GM21737 (cell line): ENCODE measurements around the gene MRPL32.
A peak's percentile ranks its signal among the peaks of the same experiment; 100 is the strongest.
"Not testable (repeated sequence)": the region's sequence is repeated elsewhere in the genome, so short reads cannot be mapped to it uniquely, and the experiment has no call there.

Source experiments
- ATAC-seq: cut with Tn5 transposase; IDR thresholded peaks from one replicate; pipeline ENCODE4 v1.9.1; 2021; ENCODE audit warnings: mild to moderate bottlenecking, moderate library complexity; ENCODE audit not compliant: unreplicated experiment

Gene MRPL32

DNA sequence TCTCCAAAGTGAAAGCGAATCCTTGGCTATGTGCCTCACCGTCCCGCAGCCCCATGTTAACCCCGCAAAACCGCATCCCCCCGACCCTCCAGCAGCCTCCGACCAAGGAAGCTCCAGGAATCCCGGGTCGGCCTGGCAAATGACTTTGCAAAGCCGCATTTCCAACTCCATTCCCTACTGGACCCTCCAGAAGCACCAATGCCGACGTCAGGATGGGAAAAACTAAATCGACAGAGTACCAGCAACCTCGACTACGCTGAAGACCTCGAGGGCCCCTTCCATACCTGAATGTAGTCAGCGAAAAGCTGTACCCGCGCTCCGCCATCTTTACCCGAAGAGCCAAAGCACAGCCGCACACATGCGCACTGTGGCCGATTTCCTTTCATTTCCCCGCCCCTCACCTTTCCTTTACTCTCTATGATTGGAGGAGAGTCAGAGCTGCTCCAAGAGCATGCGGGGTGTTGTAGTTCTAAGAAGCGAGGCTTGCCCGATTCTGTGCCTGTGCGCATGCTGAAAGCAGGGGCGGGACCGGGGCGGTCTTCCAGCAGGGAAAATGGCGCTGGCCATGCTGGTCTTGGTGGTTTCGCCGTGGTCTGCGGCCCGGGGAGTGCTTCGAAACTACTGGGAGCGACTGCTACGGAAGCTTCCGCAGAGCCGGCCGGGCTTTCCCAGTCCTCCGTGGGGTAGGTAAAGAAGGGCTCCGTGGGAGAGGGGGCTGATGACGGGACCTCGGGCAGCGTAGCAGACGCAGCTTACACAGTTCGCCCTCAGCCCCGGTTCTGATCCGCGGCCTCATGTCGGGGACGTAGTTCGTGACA is at the start of gene MRPL32, which contains the start of gene PSMA2:
Gene MRPL32 (plus strand): TSS at position 543 of the 818 bp plus-strand sequence. CDS start 11 bp downstream, at position 554.
Gene PSMA2 (minus strand): TSS at position 341 of the 818 bp plus-strand sequence. CDS start 16 bp downstream, at position 325.
- ATAC-seq = peak; percentile 99

DNA sequence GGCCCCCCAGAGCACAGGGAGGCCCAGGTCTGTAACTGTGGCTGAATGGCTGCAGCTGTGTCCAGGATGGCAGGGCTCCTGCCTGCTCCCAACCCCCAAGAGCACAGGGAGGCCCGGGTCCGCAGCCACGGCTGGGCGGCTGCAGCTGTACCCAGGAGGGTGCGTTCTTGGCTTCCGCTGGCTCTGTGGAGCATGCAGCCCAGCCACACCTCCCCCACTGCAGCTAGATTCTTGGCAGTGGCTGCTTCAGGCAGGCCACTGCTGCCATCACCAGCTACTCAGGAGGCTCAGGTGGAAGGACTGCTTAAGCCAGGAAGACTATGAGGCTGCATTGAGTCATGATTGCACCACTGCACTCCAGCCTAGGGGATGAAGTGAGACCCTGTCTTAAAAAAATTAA is 48.2 kb upstream of the MRPL32 start:
- ATAC-seq = no peak

DNA sequence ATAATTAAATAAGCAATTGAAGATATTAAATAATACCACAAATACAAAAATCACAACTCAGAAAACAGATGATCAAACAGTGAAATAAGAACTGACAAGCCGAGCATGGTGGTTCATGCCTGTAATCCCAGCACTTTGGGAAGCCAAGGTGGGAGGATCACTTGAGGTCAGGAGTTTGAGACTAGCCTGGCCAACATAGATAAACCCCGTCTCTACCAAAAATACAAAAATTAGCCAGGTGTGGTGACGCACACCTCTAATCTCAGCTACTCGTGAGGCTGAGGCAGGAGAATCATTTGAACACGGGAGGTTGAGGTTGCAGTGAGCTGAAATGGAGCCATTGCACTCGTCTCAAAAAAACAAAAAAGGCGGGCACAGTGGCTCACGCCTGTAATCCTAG is 47.0 kb upstream of the MRPL32 start:
- not testable (repeated sequence) for ATAC-seq

DNA sequence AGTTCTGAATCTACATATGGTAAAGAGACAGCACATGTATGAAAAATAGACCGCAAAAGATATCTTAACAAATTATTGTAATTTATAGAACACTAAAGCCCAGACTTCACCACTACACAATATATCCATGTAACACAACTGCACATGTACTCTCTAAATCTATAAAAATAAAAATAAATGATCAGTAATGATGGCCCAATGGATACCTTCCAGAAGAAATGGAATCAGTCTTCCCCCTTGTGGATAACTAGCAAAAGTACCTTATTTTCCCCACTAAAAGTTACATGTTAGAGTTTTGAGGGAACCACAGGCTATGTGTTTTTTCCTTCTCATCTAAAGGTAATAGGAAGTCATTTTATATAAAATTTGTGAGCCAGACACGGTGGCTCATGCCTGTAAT is 46.0 kb upstream of the MRPL32 start:
- ATAC-seq = no peak

DNA sequence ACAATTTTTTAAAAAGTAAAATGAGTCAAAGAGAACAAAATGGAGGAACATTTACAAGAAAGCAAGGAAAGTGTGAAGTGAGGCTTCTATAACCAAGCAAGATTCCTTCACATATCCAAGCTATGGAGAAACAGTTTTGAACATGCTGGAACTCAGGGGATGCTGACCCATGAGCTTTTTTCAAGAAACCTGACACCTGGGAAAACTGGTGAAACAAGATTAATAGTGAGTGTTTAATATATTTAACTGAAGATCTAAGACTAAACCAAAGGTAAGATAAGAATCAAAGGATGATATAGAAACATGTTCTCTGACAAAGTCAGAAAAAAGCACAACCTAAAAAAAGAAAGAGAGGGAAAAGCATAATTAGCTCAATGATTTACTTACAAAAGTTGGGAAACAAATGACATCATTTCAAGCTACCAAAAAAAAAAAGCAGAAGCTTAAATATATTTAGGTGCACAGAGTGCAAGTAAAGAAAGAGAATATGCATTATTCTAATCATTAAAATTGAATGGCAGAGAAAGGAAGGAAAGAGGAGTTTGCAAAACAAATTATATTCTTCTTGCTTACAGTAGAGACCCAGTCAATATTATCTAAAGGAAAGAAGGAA is 45.2 kb upstream of the MRPL32 start:
- no peak for ATAC-seq

DNA sequence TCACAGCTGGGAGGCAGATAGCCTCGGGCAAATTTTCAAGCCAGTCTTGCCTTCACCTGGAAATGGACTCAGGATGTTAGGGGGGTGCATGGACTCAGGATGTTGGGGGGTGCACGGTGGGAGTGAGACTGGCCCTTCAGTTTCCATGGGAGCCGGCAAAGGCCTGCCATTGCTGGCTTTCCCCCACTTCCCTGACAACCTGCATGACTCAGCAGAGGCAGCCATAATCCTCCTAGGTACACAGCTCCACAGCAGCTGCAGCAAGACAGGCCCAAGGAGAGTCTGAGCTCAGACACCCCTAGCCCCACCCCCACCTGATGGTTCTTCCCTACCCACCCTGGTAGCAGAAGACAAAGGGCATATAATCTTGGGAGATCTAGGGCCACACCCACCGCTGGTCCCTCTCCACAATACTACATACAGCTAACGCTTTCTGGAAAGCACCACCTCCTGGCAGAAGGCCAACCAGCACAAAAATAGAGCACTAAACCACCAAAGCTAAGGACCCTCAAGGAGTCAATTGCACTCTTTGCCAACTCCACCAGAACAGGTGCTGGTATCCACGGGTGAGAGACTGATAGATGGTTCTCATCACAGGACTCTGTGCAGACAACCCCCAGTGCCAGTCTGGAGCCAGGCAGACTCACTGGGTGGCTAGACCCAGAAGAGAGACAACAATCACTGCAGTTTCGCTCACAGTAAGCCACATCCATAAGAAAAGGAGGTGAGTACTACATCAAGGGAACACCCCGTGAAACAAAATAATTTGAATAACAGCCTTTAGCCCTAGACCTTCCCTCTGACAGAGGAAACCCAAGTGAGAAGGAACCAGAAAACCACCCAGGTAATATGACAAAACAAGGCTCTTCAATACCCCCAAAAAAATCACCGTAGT is 38.6 kb upstream of the MRPL32 start:
- ATAC-seq = no peak

DNA sequence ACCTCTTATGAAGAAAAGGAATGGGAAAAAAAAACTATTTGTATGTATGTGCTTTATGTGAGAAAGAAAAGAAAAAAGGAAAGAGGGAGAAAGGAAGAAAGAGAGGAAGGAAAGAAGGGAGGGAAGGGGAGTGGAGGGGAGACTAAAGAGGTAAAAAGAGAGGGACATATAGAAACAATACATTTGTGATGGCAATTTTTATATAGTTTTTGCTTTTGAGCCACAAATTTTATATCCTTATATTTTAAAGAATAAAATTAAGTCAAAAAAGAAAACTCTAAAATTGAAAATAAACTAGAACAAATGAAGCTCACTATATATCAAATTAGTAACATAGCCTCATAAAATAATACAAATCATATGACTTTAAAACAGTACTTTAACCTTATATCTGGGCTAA is 31.3 kb upstream of the MRPL32 start:
- ATAC-seq = no peak

DNA sequence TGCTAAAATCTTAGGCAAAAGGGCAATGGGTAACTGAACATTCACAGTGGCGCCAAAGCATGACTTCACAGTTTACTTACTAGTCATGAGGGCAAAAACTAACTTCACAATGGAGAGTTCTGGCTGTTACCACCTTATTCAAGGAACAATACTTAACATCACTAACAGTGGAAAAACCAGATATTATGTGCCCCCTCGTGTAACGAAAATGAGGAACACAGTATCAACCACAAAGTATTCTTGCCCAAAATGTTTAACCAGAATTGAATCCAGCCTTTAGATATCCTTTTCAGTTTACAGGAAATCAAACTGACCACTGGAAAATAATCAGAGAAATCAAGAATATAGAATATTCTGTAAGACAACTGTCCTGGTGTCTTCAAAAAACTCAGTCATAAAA is 29.8 kb upstream of the MRPL32 start:
- ATAC-seq = no peak

DNA sequence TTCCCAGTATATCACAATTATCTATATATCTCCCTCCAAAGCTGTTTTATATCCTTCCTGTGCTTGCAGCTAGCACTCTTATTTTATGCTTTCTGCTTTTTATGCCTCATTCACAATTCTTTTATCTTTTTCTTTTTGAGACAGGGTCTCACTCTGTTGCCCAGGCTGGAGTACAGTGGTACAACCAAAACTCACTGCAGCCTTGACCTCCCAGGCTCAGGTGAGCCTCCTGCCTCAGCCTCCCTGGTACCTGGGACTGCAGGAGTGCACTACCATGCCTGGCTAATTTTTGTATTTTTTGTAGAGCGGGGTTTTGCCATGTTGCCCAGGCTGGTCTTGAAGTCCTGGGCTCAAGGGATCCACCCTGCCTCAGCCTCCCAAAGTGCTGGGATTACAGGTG is 26.0 kb upstream of the MRPL32 start:
- ATAC-seq = no peak

DNA sequence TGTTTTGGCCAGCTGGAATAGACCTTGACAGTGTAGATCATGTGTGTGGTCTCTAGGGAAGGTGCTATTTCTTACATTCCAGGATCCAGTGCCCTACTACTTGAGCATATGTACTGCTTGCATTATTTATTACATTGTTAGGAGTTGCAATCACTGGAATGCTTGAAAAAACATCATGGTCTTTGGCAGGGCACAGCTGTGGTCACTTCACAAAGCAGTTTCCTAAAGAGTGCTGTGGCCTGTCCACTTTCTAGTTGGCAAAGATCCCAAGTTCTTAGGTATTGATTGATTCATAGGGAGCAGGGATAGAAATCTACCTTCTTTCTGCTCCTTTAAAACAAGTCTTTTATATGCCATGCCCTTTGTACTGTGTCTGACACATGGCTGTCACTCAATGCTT is 24.9 kb upstream of the MRPL32 start:
- no peak for ATAC-seq

DNA sequence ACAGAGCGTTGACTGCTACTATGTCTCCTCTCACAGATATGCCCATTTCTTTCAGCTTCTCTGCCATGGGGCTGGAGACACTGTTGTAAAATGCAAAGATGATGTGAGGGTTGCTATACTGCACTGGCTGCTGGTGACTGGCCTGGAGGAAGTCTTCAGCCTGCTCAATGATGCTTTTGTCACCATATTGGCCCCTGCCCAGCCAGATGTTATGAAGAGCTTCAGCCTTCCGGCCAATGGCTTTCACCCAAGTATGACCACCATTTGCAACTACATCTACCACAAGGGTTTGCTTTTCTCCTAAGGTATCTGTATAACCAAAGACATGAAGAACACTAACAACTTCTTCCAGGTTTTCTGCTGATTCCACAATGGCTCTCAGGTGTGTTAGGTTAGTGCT is 21.9 kb upstream of the MRPL32 start:
- ATAC-seq = no peak

DNA sequence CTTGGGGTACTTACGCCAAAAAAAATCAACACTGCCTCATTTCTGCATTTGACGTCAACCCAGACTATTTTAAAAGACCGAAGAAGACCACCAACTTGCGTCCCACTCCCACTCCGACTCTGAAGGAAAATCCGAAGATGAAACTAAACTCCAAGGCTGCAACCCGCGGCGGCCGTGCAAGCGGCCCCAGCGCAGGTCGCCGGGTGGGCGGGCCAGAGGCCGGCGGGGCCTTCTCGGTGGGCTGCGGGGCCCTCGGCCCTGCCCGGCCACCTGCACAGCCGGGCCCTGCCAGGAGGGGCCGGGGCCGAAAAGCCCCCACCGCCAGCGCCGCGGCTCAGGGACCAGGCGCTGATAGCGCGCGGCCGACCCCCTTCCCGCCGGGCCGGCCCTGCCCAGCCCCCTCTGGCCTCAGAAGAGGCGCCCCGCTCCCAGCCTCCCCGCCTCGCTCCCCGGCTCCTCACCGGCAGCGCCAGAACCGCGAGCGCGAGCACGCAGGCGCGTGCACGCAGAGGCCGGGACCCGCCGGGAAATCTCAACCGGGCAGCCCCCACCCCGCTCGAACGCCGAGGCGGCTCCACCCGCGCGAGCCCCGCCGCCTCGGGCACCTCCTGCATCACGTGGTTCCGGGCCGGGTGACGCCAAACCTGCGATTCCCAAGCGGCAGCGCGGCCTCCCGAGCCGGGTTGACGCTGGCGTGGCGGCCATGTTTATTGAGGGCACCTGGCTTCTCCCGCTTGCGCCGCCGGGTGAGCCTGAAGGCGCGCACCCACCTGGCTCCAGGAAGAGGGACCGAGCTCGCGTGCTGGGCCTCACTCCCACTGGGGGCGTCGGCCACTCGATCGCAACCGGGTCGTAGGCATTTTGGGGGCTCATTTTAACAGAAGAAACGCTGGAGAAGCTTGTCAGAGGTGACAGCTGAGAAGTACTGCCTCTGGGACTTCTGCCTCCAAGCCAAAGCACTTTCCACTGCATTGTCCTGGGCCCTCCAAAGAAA is 20.4 kb upstream of the MRPL32 start, which contains the start of gene C7orf25:
Gene C7orf25 (minus strand): TSS at position 617 of the 994 bp plus-strand sequence. CDS start 1,170 bp downstream, outside the sequence.
- peak; percentile 94 for ATAC-seq

DNA sequence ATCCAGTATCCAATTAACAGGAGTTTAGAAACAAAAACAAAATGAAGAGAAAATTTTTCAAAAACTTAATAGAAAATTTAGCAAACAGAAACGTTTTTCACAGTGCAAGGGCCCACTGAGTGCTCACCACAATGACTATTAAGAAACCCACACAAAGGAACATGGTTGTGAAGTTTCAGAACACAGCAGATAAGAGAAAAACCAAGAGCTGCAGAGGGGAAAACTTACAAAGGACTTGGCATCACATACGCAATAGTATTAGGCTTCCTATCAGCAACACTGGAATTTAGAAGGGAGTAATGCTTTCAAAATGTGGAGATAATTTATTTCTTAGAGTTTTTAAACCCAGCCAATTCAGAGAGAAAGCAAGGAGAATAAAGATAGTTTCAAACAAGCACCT is 18.6 kb upstream of the MRPL32 start:
- ATAC-seq = no peak

DNA sequence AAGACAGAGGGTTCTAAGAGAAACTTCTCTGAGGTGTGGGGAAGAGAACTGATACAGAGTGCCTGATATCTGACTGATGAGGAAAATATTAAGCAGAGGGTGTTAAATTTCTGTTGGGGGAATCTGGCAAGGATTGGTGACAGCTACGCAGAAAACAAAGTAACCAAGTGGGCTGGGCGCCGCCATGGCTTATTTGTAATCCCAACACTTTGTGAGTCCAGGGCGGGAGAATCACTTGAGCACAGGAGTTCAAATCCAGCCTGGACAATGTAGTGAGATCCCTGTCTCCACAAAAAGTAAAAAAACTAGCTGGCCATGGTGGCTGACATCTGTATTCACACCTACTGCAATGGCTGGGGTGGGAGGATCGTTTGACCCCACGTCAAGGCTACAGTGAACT is 18.2 kb upstream of the MRPL32 start:
- no peak for ATAC-seq

DNA sequence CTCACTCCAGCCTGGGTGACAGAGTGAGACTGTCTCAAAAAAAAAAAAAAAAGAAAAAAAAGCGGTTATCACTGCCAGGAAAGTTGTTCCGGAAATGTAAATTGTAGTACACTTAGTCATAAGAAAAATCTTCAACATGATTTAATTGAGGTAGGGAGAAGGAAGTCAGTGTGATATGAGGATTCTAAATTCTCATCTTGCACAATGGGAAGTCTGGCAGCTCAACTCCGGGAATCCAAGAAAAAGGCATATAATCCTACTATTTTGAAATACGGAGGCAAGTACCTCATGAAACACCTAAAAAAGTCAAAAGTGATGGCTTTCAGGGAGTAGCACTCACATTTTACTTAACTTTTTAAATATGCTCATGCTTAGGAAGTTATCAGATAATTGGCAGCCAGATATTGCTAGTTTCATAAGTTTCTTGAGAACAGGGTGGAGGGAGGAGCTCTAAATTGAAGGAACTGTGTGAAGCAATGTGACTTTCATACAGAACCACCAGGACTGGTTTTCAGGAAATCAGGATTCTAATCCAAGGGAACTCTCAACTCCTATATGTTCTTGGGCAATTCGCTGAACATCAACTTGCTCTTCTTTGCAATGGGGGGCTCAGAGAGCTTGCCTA is 17.6 kb upstream of the MRPL32 start:
- ATAC-seq = no peak

DNA sequence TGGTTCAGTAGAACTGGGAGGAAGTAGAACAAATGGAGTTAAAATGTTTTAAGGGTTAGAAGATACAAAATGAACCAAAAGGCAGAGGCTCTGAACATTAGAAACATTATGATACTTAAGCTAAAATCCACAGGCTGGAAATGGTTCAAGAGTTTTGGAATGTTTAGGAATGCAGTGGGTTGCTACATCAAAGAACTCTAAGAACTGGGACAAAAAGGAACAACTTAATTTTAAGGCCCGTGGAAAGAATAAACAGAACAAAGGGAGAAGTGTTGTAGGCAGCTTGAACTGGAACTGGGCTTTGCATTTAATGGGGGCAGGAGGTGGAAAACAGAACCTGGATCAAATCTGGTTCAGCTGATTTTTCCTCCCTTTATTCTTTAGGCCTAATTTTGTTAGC is 16.8 kb upstream of the MRPL32 start:
- ATAC-seq = no peak

DNA sequence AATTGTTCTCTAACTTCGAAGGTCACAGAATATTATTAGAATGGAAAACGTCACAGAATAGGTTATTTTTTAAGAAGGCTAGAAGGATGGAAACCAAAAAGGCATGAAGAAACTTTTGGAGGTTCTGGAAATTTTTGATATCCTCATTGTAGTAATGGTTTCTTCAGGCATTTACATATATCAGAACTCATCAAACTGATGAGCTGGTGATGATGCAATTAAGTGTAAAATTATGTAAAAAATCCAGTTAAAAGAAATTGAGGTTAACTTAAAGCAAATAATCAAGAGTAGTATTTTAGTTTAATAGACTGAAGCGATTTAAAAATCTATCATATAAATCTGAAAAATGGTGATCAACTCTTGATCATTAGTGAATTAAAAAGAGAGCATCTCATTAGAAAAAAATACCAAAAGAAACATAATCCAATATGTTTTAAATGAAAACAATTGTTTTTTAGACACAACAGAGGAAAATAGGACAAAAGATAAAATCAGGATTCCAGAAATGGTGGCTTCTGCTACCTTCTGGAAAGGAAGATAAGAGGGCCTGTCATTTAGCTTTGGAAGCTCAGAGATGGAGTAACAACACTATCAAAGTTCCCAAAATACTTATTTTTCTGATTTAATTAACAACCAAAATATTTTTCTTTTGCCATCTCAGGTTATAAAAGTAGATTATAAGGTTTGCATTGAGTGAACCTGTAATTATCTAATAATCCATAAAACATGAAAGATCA is 10.0 kb upstream of the MRPL32 start:
- no peak for ATAC-seq

DNA sequence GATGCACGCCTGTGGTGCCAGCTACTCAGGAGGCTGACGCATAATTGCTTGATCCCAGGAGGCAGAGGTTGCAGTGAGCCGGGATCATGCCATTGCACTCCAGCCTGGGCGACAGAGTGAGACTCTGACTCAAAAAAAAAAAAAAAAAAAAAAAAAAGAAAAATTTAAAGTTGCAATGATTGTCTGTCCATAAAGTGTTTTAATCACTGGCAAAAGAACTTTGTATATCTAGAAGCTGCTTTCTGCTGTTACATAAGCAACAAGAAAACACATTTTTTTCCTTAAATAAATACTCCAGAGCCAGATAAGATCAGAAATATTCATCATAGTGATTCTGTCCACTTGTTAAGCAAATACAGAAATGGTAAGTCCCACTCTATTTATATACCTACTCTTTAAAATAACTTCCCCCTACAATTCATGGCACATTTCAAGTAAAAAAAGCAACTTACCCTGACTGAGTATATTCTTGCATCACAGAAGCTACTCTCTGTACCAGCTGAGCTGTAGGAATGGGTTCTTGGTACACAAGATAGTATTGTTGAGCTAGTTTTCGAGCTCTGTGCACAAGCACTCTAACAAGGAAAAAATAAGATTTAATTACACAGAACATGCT is 7.8 kb upstream of the MRPL32 start:
- ATAC-seq = no peak
